GM19467 (cell line): ENCODE data around the gene KLC4.

ENCODE experiments used
- ATAC-seq: cut with Tn5 transposase; IDR thresholded peaks from one replicate; pipeline ENCODE4 v1.9.1; 2021; ENCODE audit warnings: mild to moderate bottlenecking, moderate library complexity; ENCODE audit not compliant: unreplicated experiment

Gene KLC4

GRCh38 chr6:43059168-43060033 is at the start of gene KLC4, which contains the start of gene MRPL2:
Gene KLC4, plus strand, starts transcription at chr6:43059631. Its CDS starts 1,705 bp downstream, at chr6:43061336.
Gene MRPL2, minus strand, starts transcription at chr6:43059434. Its CDS starts 53 bp downstream, at chr6:43059381.
- peak; percentile 83 for ATAC-seq

- ATAC-seq, result no peak
These were observed 48.2 kb upstream of the KLC4 start for GRCh38 chr6:43011207-43011606.

DNA sequence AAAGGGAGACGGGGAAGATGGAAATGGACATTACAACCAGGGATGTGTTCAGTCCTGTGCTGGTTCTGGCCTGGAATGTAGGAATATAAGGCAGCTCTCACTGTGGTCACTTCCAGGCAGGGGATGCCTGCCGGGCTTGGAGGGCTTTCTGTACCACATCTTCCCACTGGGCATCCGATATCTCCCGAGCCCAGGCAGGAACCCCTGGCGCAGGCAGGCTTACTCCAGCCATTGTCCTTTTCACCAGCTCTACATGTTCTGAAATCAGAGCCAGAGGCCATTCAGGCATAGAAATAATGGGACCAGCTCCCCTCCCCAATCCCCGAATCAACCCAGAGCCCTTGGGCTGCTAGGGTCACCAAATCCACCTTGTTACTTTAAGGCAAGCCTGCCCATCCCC is 47.1 kb upstream of the KLC4 start:
- ATAC-seq, result no peak

- ATAC-seq, result peak; percentile 3
These were observed 46.2 kb upstream of the KLC4 start for GRCh38 chr6:43013097-43013842.

DNA sequence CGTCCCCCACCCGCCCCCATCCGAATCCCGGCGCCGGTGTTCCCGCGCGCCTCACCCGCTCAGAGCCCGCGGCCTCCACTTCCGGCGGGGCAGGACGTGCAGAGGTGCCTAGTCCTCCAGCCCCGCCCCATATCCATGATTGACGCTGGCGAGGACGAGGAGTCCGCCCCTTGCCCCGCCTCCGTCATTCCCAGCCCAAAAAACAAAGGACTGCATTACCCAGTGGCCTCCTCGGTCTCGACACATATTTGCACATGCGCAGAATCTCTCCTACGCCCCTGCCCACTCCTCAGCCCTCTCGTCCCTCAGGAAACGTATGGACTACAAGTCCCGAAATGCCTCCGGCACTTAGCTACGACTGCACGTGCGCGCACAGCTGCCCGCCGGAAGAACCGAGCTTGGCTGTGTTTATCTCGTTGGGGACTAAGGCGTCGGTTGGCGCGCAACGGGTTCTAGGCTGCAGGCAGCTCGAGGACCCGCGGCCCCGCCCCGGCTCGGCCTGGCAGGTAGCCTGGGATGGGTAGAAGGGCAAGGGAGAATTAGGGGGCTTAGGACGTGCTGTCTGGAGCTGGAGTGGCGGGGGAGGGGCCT is 45.5 kb upstream of the KLC4 start, which contains the start of the genes KLHDC3 and MEA1:
TSS of gene KLHDC3 (plus strand) at position 407 of the 591 bp plus-strand sequence. CDS start 2,944 bp downstream, outside the sequence.
TSS of gene MEA1 (minus strand) at position 104 of the 591 bp plus-strand sequence. CDS start 133 bp downstream, outside the sequence.
- peak; percentile 90 for ATAC-seq

GRCh38 chr6:43014434-43014909 is 45.0 kb upstream of the KLC4 start:
- no peak for ATAC-seq

DNA sequence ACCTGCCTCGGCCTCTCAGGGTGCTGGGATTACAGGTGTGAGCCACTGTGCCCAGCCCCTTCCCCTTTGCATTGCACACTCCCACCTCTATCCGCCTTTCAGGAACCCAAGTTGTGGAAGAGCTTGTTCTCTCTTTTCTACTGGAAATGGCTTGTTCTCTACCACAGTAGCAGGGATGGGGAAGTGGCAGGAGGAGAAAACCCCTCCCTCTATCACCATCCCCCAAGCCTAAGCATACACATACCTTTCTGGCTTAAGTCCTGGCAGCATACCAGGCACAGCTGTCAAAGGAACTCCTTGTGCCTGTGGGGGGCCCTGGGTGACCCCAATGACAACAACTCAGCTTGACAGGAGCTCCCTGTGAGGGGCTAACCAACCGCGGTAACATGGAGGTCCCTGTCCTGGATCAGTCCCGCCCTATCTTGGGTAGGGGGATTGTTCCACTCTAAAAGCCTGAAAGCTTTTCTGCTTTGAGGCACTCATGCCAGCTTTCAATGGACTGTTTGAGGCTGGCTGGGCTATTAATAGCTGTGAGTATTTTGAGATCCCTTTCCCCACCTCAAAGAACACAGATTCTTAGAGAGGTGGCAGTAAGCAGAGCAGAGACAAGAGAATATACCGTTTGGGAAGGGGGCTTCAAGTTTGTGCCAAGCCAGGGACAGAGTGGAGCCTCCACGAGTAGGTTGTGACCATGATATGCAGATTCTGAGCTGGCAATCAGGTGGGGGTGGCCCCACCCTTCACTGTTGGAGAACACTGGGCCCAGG is 43.1 kb upstream of the KLC4 start:
- no peak for ATAC-seq

DNA sequence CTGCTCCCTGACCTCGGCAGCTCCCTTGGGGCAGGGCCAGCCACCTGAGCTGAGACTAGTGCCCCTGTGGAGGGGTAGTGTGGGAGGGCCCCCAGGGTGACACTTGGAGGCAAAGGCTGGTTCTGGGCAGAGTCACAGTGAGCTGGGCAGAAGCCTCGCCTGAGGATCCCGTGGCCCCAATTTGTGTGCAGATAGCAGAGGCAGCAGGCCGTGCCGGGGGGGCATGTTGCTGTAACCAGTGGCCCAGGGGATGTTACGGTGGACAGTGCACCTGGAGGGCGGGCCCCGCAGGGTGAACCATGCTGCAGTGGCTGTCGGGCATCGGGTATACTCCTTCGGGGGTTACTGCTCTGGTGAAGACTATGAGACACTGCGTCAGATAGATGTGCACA is 42.5 kb upstream of the KLC4 start:
- ATAC-seq, result no peak

- ATAC-seq, result no peak
These were observed 40.3 kb upstream of the KLC4 start for GRCh38 chr6:43019152-43019551.

GRCh38 chr6:43020052-43020705 is 39.3 kb upstream of the KLC4 start:
- ATAC-seq, result no peak

- no peak for ATAC-seq
These were observed 38.6 kb upstream of the KLC4 start for GRCh38 chr6:43020847-43021246.

DNA sequence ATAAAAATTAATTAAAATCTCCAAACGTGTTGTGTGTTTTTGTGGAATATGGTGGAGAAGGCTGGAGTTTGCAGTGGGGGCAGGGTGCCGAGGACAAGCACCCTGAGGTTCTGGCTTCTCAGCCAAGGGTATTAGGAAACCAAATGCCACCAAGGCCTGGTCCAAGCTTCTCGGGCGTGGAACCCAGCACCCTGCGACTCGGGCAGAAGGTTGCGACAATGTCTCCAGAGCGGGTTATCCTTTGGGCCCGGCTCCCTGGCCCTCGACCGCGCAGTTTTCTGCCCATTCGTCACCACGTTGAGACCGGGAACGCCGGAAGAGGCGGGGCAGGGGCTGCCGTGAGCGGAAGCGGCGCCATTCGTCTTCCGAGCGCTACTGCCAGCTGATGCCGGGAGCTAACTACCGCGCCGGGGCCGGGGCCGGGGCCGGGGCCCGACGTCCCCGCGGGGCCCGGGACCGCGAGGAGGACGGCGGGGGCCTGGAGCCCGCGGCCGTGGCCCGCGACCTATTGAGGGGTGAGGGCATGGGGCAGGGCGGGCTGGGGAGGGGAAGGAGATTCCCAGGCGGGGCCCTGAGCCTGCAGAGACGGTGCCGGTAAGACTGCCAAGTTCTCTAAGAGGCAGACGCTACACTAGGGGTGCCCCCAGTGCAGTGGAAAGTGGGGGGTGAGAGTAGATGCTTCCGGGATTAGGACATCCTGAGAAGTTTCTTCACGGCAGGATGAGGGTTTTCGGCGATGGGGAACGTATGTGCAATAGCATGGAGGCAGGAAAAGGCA is 38.0 kb upstream of the KLC4 start, which contains the start of gene RRP36:
TSS of gene RRP36 (plus strand) at position 354 of the 778 bp plus-strand sequence. CDS start at position 386, 32 bp downstream.
- peak; percentile 69 for ATAC-seq

GRCh38 chr6:43024436-43024835 is 35.0 kb upstream of the KLC4 start:
- no peak for ATAC-seq

DNA sequence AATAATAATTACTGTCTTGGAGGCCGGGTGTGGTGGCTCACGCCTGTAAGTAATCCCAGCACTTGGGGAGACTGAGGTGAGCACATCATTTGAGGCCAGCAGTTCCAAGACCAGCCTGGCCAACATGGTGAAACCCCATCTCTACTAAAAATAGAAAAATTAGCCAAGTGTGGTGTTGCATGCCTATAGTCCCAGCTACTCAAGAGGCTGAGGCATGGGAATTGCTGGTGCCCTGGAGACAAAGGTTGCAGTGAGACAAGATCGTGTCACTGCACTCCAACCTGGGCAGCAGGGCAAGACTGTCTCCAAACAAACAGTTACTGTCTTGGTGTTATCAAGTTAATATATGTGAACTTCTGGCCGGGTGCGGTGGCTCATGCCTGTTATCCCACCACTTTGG is 33.1 kb upstream of the KLC4 start:
- no peak for ATAC-seq

- ATAC-seq, result no peak
These were observed 30.3 kb upstream of the KLC4 start for GRCh38 chr6:43029120-43029519.

- no peak for ATAC-seq
These were observed 27.1 kb upstream of the KLC4 start for GRCh38 chr6:43032326-43032725.

GRCh38 chr6:43033496-43034189 is 25.8 kb upstream of the KLC4 start:
- no peak for ATAC-seq

DNA sequence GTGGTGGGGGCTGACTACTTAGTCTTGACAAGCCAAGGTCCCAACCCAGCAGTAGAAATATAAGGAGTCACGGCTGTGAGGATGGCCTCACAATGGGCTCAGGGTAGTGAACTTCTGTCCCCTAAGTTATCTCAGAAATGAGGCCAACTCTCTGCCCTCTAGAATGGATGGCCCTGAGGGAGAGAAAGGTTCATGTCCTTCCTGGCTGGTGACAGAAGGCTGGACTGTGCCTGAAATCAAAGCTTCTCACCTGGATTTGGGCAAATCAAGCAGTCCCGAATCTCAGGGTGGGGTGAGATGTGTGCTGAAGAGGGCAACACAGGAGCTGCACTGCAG is 25.3 kb upstream of the KLC4 start:
- ATAC-seq, result no peak
